OCI-LY7 (cell line): ENCODE results near the gene SCTR.

ENCODE experiments used
- CTCF ChIP-seq: fragments of 200-600 bp; sonication (generic); conservative IDR thresholded peaks from 2 replicates; pipeline ENCODE4 v1.5.1; 2014; ENCODE audit warnings: mild to moderate bottlenecking, antibody characterized with exemption, low read length, moderate library complexity, mixed read lengths
- EZH2phosphoT487 ChIP-seq: fragments of 200-600 bp; sonication (generic); IDR thresholded peaks from 2 replicates; pipeline ENCODE4 v1.6.1; 2018; ENCODE audit warnings: low read depth, borderline replicate concordance, mild to moderate bottlenecking, mixed run types, antibody characterized with exemption, low read length, moderate library complexity, mixed read lengths

GRCh38 chr2:119408221-119408619 is 116.1 kb downstream of the SCTR start:
- TF ChIP-seq EZH2phosphoT487 (no peak), CTCF (no peak)
